HG03575 (cell line): Measurements from ENCODE around the gene FAM193B.
"Not testable (repeated sequence)": the region's sequence is repeated elsewhere in the genome, so short reads cannot be mapped to it uniquely, and the experiment has no call there.

Source experiments
- ATAC-seq: cut with Tn5 transposase; IDR thresholded peaks from one replicate; pipeline ENCODE4 v1.9.1; 2021; ENCODE audit not compliant: unreplicated experiment, insufficient number of reproducible peaks, low FRiP score; ENCODE audit errors: extremely low read depth

FAM193B gene

GRCh38 chr5:177545487-177546257 lies 8.7 kb downstream of the FAM193B start:
- no peak for ATAC-seq

- ATAC-seq, result no peak
Observed at GRCh38 chr5:177542816-177543465, 11.4 kb downstream of the FAM193B start.

DNA sequence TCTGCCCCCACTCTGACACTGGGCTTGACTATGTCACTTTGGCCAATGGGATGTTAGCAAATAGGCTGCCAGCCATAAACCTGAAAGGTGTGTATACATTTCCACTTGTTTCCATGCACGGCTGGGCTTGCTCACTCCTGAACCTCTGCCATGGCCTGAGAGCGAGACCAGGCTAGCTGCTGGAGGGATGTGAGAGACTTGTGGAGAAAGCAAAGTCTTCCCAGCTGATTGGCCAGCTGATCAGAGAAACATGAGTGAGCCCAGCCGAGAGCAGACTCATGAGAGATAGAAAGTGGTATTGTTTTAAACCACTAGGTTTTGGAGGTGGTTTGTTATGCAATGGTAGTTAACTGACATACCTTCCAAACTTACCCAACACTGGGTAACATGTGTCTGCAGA lies 13.9 kb downstream of the FAM193B start:
- ATAC-seq, result no peak

DNA sequence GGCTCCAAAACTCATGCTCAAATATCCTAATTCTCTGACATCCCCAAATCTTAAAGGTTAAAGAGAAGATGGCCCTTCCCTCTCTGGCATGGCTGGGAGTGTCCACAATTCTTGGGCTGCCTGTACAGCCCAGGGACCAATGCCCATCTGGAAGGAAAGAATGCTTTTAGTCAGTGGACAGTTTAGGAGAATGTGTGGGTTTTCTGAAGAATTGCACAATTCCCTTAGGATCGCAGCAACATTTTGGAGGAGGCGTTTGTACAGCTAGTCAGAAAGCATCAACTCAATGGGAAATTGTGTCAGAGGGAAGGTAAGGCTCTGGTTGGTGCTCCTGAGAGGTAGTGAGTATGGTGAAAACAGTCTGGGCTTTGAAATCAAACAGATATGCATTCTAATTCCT lies 15.0 kb downstream of the FAM193B start:
- ATAC-seq, result no peak

DNA sequence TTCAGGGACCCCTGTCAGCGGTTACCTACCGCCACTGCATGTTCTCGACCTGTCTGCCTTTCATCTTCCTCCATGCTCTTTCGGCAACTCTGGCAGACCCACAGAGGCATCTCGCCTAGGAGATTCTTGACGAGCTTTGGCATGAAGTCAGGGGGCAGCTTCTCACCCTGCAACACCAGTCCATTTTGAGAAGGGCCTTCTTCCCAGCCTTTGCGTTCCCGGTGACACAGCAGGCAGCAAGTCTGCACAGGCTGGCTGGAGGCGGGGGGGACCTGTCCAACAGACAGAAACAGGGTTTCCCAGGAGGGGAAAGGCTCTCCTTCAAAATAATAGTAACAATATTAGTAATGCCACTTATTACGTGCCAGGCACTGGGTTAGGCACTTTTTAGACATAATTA lies 15.5 kb downstream of the FAM193B start:
- ATAC-seq, result no peak

- ATAC-seq, result no peak
Observed at GRCh38 chr5:177537389-177538361, 16.7 kb downstream of the FAM193B start.

GRCh38 chr5:177536386-177536785 lies 18.0 kb downstream of the FAM193B start:
- no peak for ATAC-seq

- no peak for ATAC-seq
Observed at GRCh38 chr5:177535125-177535524, 19.2 kb downstream of the FAM193B start.

GRCh38 chr5:177534433-177534832 lies 19.9 kb downstream of the FAM193B start:
- not testable (repeated sequence) for ATAC-seq

DNA sequence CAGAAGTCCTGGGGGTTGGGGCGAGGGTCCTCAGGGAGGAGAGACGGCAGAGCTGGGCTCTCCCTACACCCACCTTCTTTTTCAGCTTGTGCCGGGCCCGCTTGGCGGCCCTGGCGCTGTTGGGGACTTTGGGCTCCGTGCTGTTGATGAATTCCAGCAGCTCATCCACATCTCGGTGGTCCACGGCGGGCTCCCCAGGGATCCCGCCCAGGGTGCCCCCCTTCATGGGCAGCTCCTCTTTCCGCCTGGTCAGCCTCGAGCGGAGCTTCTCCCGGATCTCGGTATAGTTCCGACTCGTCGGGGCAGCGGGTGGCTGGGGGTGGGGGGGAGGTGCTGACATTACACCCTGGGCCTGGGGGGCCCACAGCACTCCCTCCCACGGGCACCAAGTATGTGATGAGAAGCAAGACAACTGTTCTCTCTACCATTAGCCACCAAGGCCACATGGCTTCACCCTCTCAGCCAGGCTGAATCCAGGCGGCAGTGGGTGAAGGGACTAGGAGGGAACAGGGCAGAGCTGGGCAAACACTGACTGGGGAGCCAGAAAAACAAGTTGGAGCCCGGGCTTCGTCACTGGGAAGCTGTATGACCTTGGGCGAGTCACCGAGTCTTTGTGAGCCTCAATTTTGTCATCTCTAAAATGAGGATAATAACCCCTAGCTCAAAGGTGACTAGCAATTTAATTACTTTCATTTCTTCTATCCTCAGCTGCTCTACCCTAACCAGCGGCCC lies 23.0 kb downstream of the FAM193B start:
- no peak for ATAC-seq

DNA sequence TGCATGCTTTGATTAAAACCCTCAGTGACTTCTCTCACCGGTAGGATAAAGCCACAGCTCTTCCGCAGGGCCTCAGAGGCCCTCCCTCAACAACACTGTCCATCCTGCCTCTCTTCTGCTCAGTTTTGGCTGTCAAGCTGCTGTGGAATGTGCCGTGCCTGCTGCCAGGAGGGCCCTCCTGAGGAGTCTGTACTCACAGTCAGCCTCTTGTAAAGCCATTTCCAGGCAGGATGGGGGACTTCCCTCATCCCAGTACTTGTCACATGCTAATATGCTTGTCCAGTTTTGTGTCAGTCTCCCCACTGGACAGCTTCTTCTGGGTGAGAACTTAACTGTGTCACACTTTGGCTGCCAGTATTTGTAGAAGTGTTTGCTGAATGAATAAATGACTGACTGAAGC lies 23.7 kb downstream of the FAM193B start:
- no peak for ATAC-seq

DNA sequence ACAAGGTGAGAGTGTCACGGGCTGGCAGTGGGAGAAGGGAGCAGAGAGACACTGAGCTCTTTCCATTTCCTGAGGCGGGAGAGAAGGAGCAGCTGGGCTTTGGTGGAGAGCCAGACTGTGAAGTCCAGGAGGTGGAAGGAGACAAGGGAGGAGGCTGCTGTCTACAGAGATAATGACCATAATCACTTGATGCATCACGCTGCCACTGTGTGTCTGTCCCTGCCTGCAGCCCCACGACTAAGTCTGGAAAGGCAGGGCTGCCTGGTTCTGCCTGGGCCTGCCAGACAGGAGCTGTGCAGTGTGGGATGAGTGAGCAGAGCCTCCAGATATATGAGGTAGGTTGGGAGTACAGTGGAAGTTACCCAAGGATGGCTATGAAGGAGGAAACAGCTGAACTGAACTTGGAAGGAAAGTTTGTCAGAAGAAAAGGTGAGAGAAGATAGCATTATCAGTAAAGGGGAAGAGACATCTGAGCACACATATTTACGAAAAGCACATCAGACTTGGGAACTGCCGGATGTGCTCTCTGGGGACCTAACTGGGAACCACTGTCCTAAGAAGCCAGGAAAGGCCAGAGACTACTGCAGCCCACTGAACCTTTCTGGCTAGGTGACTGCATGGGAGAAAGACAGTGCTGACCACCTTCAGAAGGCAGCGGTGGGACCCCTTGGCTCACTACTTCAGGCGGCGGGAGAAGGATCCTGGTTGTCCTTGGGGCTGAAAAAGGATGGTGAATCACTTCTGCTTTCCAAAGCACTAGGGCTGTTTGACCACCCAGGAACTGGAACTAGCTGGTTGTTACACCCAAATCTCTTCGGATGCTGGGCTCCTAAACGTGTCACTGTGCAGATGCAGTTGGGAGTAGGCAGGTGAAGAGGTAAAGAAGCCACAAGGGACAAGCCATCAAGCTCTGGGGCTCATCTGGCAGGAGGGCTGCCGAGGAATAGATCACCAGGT lies 24.8 kb downstream of the FAM193B start:
- no peak for ATAC-seq

DNA sequence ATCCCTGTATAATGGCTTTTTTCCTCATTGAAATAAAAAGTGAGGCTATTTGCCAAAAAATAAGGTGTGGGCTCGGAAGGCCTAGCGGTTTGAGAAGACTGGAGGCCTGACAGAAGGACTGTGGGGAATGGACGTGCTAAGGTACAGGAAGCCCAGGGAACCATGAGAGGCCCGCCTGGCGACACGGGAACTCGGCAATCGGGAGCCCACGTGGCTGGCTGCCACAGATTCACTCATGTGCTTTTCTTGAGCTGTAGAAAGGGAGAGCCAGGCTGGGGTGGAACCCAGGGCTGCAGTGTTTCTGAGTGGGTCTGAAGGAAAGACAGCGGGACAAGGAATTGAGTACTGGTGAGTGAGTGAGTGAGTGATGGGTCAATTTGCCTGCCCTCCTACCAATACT lies 25.7 kb downstream of the FAM193B start:
- no peak for ATAC-seq

DNA sequence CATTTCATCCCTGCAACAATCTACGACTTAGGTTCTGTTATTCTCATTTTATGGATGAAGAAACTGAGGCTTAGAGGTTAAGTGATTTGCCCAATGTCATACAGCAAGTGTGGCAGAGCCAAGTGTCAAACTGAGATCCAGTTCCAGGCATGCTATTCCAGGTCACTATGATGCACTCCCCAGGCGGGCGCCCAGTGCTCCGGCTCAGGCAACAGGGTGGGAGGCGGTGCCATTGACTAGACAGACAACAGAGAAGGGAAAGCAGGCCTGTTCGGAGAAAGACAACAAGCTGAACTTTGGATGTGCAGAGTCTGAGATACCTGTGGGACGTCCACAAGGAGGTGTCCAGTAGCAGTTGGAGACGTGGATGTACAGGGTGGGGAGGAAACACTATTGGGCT lies 26.8 kb downstream of the FAM193B start:
- no peak for ATAC-seq

DNA sequence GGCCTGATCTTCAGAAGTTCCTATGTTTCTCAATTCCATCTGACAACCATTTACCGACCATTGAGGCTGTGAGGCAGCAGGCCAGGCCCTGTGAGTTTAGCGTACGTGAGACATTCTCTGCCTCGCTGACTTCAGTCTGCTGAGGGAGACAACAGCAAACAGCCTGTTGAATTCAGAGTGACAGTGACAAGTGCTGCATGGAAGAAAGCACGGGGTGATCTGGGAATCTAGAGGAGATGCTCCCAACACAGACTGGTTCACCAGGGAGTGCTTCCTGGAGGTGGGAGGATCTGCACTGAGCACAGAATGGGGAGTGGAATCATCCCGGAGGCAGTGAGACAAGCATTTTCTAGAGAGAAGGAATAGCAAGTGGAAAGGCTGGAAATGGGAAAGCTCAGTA lies 27.6 kb downstream of the FAM193B start:
- no peak for ATAC-seq

DNA sequence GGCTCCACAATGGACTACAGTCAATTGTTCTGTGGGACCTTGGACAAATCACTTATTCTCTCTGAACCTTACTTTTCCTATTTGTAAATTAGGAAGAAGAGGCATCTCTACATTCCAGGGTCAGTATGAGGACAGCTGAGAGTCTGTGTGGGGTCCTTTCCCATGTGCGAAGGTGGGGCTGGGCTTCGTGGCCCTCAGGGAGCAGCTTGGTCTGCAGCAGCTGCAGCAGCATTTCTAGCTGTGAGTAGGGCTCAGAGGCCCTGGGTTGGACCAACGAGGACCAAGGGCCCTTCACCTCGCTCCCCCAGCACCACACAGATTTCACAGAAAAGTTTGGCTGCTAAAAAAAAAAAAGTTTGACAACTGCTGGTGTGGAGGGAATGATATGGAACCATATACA lies 28.2 kb downstream of the FAM193B start:
- ATAC-seq, result no peak

DNA sequence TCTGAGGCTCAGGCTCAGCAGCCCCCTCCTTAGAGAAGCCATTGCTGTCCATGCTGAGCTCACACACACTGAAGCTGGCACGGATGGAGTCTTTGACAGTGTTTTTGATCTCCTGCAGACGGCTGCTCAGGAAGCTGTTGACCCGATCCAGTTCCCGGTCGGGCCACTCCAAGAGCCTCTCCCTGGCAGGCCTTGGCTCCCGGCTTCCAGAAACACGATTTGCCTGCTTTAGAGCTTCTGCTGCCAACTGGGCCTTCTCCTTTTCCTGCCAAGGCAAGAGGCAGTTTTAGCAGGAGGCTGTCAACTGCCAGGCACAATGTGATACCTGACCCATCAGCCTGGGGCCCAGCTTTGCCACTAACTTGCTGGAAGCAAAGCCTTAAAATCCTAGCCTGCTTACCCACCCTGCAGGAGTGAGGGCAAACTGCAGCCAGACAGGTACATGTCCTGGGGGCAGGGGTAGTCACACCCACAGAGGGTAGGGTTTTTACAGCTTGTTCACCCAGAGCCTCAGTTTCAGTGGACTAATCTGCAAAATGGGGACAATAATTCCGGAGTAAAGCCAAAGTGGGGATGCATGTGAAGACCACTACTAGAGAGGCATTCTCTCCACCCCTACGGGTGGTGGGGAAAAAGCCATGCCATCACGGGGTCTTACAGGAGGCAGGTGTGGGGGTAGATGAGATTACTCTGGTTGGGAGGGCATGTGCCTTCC lies 29.3 kb downstream of the FAM193B start:
- ATAC-seq, result no peak
